ENCODE data around the gene FLOT1.

Gene FLOT1

GRCh38 chr6:30748851-30749540 is 6.5 kb upstream of the FLOT1 start:
- no peak for DNase-seq (ENCODE audit: low read depth, low spot score)
- H3K27ac ChIP-seq: peak overlapping the region; percentile 100

- H3K27ac ChIP-seq: peak overlapping the region; percentile 100
Observed at GRCh38 chr6:30747902-30748769, 5.6 kb upstream of the FLOT1 start.

GRCh38 chr6:30747300-30747687 is 4.8 kb upstream of the FLOT1 start:
- DNase-seq (ENCODE audit: low read depth, low spot score): no peak
- H3K27ac ChIP-seq: peak overlapping the region; percentile 100

More at GRCh38 chr6:30747902-30748769, 5.6 kb upstream of the FLOT1 start:
- DNase-seq (ENCODE audit: low read depth, low spot score): peak; percentile 92

- peak; percentile 89 for DNase-seq (ENCODE audit: low read depth, low spot score)
- peak within 1 kb of the TSS; percentile 100 for H3K27ac ChIP-seq
Observed at GRCh38 chr6:30744054-30744805, 1.7 kb upstream of the FLOT1 start, which contains the start of gene IER3. Gene IER3 (minus strand): TSS chr6:30744547. CDS start chr6:30744518, 29 bp downstream.

GRCh38 chr6:30743099-30744053 is 889 bp upstream of the FLOT1 start:
- no peak for DNase-seq (ENCODE audit: low read depth, low spot score)
- peak overlapping the region; percentile 100 for H3K27ac ChIP-seq

GRCh38 chr6:30741789-30742315 is 635 bp downstream of the FLOT1 start:
- peak overlapping the region; percentile 100 for H3K27ac ChIP-seq
- no peak for DNase-seq (ENCODE audit: low read depth, low spot score)

- no peak for DNase-seq (ENCODE audit: low read depth, low spot score)
- peak overlapping the region; percentile 100 for H3K27ac ChIP-seq
Observed at GRCh38 chr6:30741063-30741779, 1.3 kb downstream of the FLOT1 start.

- no peak for DNase-seq (ENCODE audit: low read depth, low spot score)
- H3K27ac ChIP-seq: peak overlapping the region; percentile 100
Observed at GRCh38 chr6:30740540-30740870, 2.0 kb downstream of the FLOT1 start.

- no peak for DNase-seq (ENCODE audit: low read depth, low spot score)
- no peak overlapping the region for H3K27ac ChIP-seq
Observed at GRCh38 chr6:30738532-30738931, 4.0 kb downstream of the FLOT1 start.

GRCh38 chr6:30735668-30736314 is 6.7 kb downstream of the FLOT1 start:
- no peak overlapping the region for H3K27ac ChIP-seq
- no peak for DNase-seq (ENCODE audit: low read depth, low spot score)

GRCh38 chr6:30732237-30732943 is 10.1 kb downstream of the FLOT1 start:
- H3K27ac ChIP-seq: no peak overlapping the region
- DNase-seq (ENCODE audit: low read depth, low spot score): no peak

- peak; percentile 63 for DNase-seq (ENCODE audit: low read depth, low spot score)
- H3K27ac ChIP-seq: no peak overlapping the region
Observed at GRCh38 chr6:30730601-30731435, 11.7 kb downstream of the FLOT1 start.

- DNase-seq (ENCODE audit: low read depth, low spot score): no peak
- peak overlapping the region; percentile 95 for H3K27ac ChIP-seq
Observed at GRCh38 chr6:30727920-30728553, 14.4 kb downstream of the FLOT1 start.

GRCh38 chr6:30726506-30727413 is 15.7 kb downstream of the FLOT1 start:
- H3K27ac ChIP-seq: peak overlapping the region; percentile 95

More at GRCh38 chr6:30726506-30727413, 15.7 kb downstream of the FLOT1 start:
- no peak for DNase-seq (ENCODE audit: low read depth, low spot score)
